ENCODE results near the gene OR10H5. TPM values are rescaled to one million over a fixed set of nuclear protein-coding genes. Genes with fewer than 3 reads are reported as not detected.
"Not testable (repeated sequence)": the region's sequence is repeated elsewhere in the genome, so short reads cannot be mapped to it uniquely, and the experiment has no call there.

OR10H5 gene
- polyA plus RNA-seq, 6 donors from 2014 or later = not detected

DNA sequence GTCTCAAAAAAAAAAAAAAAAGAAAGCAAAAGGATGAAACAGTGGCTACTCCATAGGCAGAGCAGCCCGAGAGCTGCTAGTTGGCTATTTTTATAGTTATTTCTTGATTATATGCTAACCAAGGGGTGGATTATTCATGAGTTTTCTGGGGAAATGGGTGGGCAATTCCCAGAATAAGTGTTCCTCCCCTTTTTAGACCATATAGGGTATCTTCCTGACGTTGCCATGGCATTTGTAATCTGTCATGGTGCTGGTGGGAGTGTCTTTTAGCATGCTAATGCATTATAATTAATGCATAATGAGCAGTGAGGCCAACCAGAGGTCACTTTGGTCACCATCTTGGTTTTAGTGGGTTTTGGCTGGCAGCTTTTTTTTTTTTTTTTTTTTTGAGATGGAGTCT is 53.4 kb downstream of the OR10H5 start:
- H3K27ac Mint-ChIP-seq = no peak overlapping the region
- peaks cover 23 to 30% (median 25%) of the 10 kb centered on the region in 3 donors for H3K27me3 Mint-ChIP-seq
- ATAC-seq (ENCODE audit: low read depth in 2 of 2) (no peak), DNase-seq (no peak)
- H3K4me3 Mint-ChIP-seq = no peak overlapping the region
- H3K36me3 Mint-ChIP-seq = no peaks in the 10 kb centered on the region
- peaks cover 9 to 17% (median 12%) of the 10 kb centered on the region in 3 donors for H3K4me1 Mint-ChIP-seq
- no peaks in the 10 kb centered on the region for H3K9me3 Mint-ChIP-seq

DNA sequence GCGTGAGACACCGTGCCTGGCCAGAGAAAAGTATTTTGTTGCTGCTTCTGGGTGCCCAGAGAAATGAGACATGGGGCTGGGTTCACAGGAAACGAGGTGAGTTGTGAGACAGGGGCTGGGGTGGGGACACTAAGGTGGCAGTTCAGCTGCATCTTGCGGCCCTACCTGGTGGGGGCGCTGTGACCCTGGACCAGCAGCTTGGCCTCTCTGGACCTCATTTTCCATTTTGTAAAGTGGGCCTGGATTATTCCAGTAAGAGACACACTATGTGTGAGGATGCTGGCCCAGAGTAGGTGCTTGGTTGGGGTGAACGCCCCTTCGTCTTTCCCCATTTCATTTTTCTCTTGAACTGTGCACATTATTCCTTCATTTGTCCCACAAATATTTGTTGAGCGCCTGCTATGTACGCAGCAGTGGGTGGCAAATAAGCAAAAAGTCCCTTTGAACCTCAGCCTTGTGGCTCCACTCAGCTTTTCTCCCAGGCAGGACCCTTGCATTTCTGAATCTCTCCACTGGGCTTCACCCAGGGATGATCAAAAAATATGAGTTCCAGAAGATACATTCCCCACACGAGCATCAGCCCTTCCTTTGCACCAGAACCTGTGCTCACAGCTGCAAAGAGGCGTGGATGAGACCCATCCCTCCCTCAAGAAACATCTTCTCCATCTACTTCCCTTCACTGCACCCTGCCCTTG is 54.6 kb downstream of the OR10H5 start:
- Mint-ChIP-seq H3K9me3 (no peaks in the 10 kb centered on the region), H3K27ac (no peak overlapping the region), H3K36me3 (no peaks in the 10 kb centered on the region), H3K27me3 (peaks cover 30 to 35% (median 33%) of the 10 kb centered on the region in 3 donors), H3K4me1 (peaks cover 4 to 12% (median 6%) of the 10 kb centered on the region in 3 donors), H3K4me3 (peak overlapping the region in 2 of 8 donors; percentile 9 to 49)
- no peak for DNase-seq
- no peak for ATAC-seq (ENCODE audit: low read depth in 2 of 2)

DNA sequence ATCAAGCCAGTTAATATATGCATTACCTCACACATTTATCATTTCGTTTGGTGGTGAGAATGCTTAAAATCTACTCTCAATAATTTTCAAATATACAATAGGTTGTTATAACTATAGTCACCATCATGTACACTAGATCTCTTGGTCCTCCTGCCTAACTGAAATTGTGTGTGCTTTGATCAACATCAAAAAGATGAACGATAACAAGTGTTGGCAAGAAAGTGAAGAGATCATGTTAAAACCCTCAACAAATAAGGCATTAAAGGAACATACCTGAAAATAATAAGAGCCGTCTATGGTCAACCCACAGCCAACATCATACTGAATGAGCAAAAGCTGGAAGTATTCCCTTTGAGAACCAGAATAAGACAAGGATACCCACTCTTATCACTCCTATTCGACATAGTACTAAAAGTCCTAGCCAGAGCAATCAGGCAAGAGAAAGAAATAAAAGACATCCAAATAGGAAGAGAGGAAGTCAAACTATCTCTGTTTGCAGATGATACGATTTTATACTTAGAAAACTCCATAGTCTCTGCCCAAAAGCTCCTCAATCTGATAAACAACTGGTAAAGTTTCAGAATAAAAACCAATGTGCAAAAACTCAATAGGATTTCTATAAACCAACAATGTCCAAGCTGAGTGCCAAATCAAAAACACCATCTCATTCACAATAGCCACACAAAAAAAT is 55.9 kb downstream of the OR10H5 start:
- Mint-ChIP-seq H3K4me1 (peaks cover 0 to 2% (median 0%) of the 10 kb centered on the region in 3 donors), H3K36me3 (no peaks in the 10 kb centered on the region), H3K27me3 (peaks cover 33 to 37% (median 35%) of the 10 kb centered on the region in 3 donors), H3K4me3 (no peak overlapping the region), H3K27ac (peak overlapping the region in 1 of 6 donors; percentile 32), H3K9me3 (no peaks in the 10 kb centered on the region)
- ATAC-seq (ENCODE audit: low read depth in 2 of 2) (no peak), DNase-seq (no peak)

DNA sequence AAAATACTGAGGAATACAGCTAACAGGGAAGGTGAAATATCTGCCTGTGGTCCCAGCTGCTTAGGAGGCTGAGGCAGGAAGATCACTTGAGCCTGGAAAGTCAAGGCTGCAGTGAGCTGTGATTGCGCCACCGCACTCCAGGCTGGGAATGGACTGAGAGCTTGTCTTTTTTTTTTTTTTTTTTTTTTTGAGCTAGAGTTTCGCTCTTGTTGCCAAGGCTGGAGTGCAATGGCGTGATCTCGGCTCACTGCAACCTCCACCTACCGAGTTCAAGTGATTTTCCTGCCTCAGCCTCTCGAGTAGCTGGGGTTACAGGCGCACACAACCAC is 56.4 kb downstream of the OR10H5 start:
- H3K4me3 Mint-ChIP-seq; ATAC-seq (ENCODE audit: low read depth in 2 of 2); H3K9me3 Mint-ChIP-seq; H3K4me1 Mint-ChIP-seq; H3K36me3 Mint-ChIP-seq; H3K27ac Mint-ChIP-seq; DNase-seq: not testable (repeated sequence)
- peaks cover 30 to 35% (median 33%) of the 10 kb centered on the region in 3 donors for H3K27me3 Mint-ChIP-seq

DNA sequence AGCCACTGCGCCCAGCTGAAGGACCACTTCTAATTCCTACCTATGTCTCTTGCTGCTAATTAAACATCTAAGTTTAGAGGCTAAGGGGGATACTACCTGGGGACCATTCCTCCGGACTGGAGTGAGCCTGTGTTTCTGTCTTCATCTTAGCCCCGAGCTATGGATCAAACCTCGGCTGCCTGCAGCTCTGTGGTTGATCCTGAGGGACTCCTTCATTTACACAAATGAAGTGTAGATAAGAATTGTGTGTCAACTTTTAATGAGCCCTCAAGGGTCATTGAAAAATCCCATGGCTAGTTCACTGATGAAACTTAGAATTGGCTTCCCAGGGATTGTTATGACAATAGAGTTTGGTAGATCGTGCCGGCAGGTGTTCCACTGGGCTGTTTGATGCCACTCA is 59.5 kb downstream of the OR10H5 start:
- Mint-ChIP-seq H3K4me3 (no peak overlapping the region), H3K9me3 (peaks cover 0 to 4% (median 0%) of the 10 kb centered on the region in 7 donors), H3K27ac (no peak overlapping the region), H3K4me1 (no peaks in the 10 kb centered on the region), H3K36me3 (no peaks in the 10 kb centered on the region), H3K27me3 (peaks cover 29 to 41% (median 29%) of the 10 kb centered on the region in 3 donors)
- DNase-seq = no peak
- no peak for ATAC-seq (ENCODE audit: low read depth in 2 of 2)

DNA sequence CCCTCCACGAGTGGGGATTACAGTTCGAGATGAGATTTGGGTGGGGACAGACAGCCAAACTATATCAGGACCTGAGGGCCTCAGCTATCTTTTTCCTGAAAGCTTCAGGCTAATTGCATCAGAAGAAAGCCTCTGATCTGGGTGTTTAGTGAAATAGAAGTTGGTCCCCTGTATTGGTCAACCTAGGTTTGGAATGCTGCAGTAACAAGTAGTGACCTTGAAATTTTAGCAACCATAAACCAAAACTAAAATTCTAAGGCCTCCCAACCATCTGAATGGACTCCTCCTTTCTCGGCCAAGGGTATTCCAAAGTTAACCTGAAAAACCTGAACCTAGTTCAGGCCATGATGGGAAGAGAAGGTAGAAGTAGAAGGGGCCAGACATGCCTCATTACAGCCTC is 62.9 kb downstream of the OR10H5 start:
- H3K36me3 Mint-ChIP-seq = peaks cover 0 to 7% of the 10 kb centered on the region in 2 donors
- H3K27ac Mint-ChIP-seq = no peak overlapping the region
- no peaks in the 10 kb centered on the region for H3K4me1 Mint-ChIP-seq
- H3K27me3 Mint-ChIP-seq = peaks cover 15 to 37% (median 22%) of the 10 kb centered on the region in 3 donors
- DNase-seq = no peak
- ATAC-seq (ENCODE audit: low read depth in 2 of 2) = no peak
- peaks cover 0 to 8% (median 7%) of the 10 kb centered on the region in 7 donors for H3K9me3 Mint-ChIP-seq
- no peak overlapping the region for H3K4me3 Mint-ChIP-seq

Other genes with a start within 250 kb of the OR10H5 start
- not detected for gene CYP4F8, start 172.4 kb upstream of the OR10H5 start, polyA plus RNA-seq (ENCODE audit: low read depth in 6 of 6)
- gene CYP4F3, start 146.8 kb upstream of the OR10H5 start, polyA plus RNA-seq (ENCODE audit: low read depth in 6 of 6) = not detected
- gene CYP4F12, start 114.6 kb upstream of the OR10H5 start, polyA plus RNA-seq (ENCODE audit: low read depth in 6 of 6) = not detected
- not detected for gene OR10H2, start 59.6 kb upstream of the OR10H5 start, polyA plus RNA-seq (ENCODE audit: low read depth in 6 of 6)
- not detected for gene OR10H3, start 49.7 kb upstream of the OR10H5 start, polyA plus RNA-seq (ENCODE audit: low read depth in 6 of 6)
- not detected for gene OR10H1, start 28.0 kb downstream of the OR10H5 start, polyA plus RNA-seq (ENCODE audit: low read depth in 6 of 6)
- not detected for gene CYP4F2, start 110.4 kb downstream of the OR10H5 start, polyA plus RNA-seq (ENCODE audit: low read depth in 6 of 6)
- not detected for gene CYP4F11, start 146.9 kb downstream of the OR10H5 start, polyA plus RNA-seq (ENCODE audit: low read depth in 6 of 6)
- gene OR10H4, start 161.3 kb downstream of the OR10H5 start, polyA plus RNA-seq (ENCODE audit: low read depth in 6 of 6) = not detected